Retinal pigment epithelial cell (primary cell): ENCODE data around the gene CFD.

Experiments
- DNase-seq: peaks from one replicate; pipeline ENCODE4 v3.0.0-alpha.2; 2010; ENCODE audit warnings: low read depth
- H3K4me3 ChIP-seq: 2 replicates; pipeline ENCODE4 v1.5.1; 2011; ENCODE audit warnings: mild to moderate bottlenecking, low read length, control low read depth, moderate library complexity
- TF ChIP-seq, protein P1 (sequence below): conservative IDR thresholded peaks from 2 replicates; pipeline ENCODE4 v1.5.1; 2011; ENCODE audit warnings: low read depth, low read length, control low read depth, inconsistent platforms

The CFD gene

DNA sequence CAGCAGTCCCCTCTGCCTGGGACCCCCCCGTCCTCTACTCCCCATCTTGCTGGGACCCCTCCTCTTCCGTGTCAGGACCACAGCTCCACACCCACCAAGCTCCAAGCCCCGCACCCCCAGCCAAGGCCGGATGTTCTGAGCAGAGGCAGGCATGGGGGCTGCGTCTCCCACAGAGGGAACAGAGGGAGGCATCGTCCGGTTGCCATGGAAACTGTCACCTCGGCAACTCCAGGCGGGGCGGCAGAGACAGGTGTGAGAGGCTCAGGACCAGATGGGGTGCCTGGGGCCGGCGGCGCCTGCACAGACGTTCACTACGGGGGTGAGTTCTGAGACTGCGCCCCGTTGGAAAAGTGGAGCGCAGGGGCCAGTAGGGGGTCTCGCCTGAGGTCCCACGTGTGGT, 39.2 kb downstream of the CFD start:
- no peak overlapping the region for H3K4me3 ChIP-seq
- TF ChIP-seq, protein P1, sequence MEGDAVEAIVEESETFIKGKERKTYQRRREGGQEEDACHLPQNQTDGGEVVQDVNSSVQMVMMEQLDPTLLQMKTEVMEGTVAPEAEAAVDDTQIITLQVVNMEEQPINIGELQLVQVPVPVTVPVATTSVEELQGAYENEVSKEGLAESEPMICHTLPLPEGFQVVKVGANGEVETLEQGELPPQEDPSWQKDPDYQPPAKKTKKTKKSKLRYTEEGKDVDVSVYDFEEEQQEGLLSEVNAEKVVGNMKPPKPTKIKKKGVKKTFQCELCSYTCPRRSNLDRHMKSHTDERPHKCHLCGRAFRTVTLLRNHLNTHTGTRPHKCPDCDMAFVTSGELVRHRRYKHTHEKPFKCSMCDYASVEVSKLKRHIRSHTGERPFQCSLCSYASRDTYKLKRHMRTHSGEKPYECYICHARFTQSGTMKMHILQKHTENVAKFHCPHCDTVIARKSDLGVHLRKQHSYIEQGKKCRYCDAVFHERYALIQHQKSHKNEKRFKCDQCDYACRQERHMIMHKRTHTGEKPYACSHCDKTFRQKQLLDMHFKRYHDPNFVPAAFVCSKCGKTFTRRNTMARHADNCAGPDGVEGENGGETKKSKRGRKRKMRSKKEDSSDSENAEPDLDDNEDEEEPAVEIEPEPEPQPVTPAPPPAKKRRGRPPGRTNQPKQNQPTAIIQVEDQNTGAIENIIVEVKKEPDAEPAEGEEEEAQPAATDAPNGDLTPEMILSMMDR, result no peak
- DNase-seq, result no peak

DNA sequence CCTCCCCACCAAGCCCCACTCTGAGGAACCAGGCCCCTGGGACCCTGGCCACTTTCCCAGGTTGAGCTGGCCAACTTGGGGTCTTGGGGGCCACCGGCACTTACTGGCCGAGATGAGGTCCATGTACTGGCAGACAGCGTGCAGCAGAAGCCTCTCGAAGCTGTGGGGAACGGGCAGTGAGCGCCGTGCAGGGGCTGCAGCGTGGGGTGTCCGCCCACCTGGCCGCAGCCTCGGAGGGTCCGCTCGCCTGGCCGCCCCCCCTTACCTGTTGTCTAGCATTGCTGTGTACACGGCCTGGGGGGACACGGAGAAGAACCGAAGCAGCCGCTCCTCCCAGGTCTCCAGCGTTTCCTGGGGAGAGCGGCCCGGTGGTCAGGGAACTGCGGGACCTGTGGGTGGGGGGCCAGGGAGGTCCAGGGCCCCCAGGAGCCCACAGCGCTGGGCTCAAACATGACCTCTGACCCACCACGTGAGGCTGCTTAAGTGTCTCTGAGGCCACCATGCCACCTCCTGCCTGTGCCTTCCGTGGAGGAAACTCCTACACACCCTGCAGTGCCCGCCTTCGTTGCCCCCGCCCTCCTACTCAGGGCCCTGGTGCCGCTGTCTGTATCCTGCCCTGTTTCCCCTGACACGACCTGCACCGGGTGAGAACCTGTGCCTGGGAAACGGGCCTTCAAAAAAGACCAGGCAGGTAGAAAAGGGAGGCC, 40.0 kb downstream of the CFD start:
- DNase-seq, result no peak
- H3K4me3 ChIP-seq, result no peak overlapping the region
- TF ChIP-seq, protein P1, result no peak

DNA sequence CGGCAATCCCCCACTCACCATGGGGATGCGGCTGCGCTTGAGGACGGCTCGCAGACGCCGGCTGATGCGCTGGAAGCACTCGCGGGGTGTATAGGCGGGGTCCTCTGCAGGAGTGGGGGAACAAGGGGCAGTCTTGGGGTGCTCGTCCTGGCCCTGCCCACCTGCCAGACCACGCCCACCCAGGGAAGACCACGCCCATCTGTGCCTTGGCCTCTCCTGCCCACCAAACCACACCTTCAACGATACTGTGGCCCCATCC, 40.5 kb downstream of the CFD start:
- TF ChIP-seq, protein P1, result no peak
- no peak for DNase-seq
- H3K4me3 ChIP-seq, result no peak overlapping the region

GRCh38 chr19:900302-901111, 41.0 kb downstream of the CFD start:
- H3K4me3 ChIP-seq, result no peak overlapping the region
- DNase-seq, result no peak
- TF ChIP-seq, protein P1, result no peak

DNA sequence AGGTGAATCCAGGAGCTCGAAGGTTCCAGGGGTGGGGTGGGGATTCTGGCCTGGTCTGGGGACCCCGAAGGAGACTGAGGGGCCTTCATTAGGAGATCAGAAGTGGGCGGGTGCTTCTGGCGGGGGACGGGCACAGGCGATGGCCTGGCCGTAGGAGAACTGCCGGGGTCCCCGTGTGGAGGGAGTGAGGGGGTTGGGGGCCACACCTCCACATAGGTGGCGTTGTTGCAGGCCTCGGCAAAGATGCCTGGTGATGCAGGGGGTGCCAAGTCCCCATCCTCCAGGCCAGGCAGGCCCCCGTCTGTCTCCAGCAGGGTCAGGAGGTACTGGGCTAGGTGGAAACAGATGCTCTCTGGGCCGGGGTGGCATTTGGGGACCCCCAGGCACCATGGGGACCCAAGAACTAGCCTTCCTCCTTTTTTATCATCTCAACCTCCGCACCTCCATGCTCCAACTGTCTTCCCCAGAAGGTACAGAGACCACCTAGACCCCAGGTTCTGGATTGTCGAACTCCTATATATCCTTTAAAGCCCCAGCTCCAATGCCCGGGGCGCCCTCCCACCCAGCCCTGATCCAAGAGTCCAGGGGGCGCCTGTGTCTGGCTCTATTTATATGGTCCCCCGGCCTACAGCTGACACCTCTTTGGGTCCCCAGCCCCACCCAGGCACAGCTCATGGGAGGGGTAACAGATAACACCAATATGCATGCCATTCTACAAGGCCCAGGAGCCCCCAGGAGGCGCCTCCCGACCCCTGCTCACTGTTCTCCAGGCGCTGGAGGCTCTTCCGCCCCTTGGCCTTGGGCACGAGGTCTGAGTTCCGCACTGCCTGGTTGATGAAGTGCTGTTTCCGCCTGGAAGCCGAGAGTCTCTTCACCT, 42.0 kb downstream of the CFD start:
- DNase-seq, result no peak
- no peak overlapping the region for H3K4me3 ChIP-seq
- TF ChIP-seq, protein P1, result no peak

GRCh38 chr19:902093-902370, 42.6 kb downstream of the CFD start:
- TF ChIP-seq, protein P1, result no peak
- DNase-seq, result no peak
- no peak overlapping the region for H3K4me3 ChIP-seq
